Coronary artery (tissue), 2 donors: ENCODE data around the gene TTC7B.
A peak's percentile ranks its signal among the peaks of the same experiment; 100 is the strongest.

Experiments used
- DNase-seq: peaks from one replicate; pipeline ENCODE4 v3.0.0-alpha.2; 2017; ENCODE audit warnings: low spot score
- H3K27ac ChIP-seq, 2 donors: fragments of 200-600 bp; sonication (generic); one replicate each; pipeline ENCODE4 v1.5.1; 2016 to 2019
- H3K4me3 ChIP-seq: fragments of 200-600 bp; sonication (generic); 2 replicates; pipeline ENCODE4 v1.5.1; 2016; ENCODE audit warnings: mild to moderate bottlenecking, moderate library complexity
- CTCF ChIP-seq: fragments of 200-600 bp; sonication (generic); IDR thresholded peaks from one replicate; pipeline ENCODE4 v1.5.1; 2019; ENCODE audit warnings: antibody characterized with exemption

The TTC7B gene

DNA sequence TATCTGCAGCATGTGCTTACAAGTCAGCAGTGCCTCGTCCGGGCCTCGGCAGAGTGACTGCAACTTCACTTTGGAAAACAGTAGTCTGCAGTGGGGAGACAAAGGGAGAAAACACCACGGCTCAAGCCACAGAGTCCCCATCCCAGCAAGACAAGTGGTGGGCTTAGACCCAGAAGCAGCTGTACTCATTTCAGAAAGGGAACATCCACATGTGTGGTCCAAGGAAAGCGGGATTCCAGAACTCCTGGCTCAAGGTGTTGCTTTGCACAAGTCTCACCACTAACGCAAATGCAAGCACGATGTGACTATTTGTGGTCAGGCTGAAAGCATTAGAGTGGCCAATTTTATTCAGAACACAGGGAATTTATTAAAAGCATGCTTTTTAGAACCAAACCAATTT is 198.3 kb downstream of the TTC7B start:
- DNase-seq, result no peak
- TF ChIP-seq CTCF, result no peak
- Histone ChIP-seq H3K27ac (no peak overlapping the region), H3K4me3 (no peak overlapping the region)

- no peak overlapping the region for H3K4me3 ChIP-seq
- DNase-seq, result no peak
- no peak for TF ChIP-seq CTCF
- H3K27ac ChIP-seq, result peak overlapping the region in 1 of 2 donors; percentile 5
These were observed 199.3 kb downstream of the TTC7B start for GRCh38 chr14:90616881-90617280.

GRCh38 chr14:90616313-90616712 is 199.9 kb downstream of the TTC7B start:
- no peak for TF ChIP-seq CTCF
- Histone ChIP-seq H3K4me3 (peak overlapping the region; percentile 4), H3K27ac (peak overlapping the region; percentile 5 to 44)
- no peak for DNase-seq

GRCh38 chr14:90615517-90616060 is 200.6 kb downstream of the TTC7B start:
- TF ChIP-seq CTCF, result no peak
- Histone ChIP-seq H3K27ac (peak overlapping the region; percentile 44 to 52), H3K4me3 (peak overlapping the region; percentile 4)
- no peak for DNase-seq

DNA sequence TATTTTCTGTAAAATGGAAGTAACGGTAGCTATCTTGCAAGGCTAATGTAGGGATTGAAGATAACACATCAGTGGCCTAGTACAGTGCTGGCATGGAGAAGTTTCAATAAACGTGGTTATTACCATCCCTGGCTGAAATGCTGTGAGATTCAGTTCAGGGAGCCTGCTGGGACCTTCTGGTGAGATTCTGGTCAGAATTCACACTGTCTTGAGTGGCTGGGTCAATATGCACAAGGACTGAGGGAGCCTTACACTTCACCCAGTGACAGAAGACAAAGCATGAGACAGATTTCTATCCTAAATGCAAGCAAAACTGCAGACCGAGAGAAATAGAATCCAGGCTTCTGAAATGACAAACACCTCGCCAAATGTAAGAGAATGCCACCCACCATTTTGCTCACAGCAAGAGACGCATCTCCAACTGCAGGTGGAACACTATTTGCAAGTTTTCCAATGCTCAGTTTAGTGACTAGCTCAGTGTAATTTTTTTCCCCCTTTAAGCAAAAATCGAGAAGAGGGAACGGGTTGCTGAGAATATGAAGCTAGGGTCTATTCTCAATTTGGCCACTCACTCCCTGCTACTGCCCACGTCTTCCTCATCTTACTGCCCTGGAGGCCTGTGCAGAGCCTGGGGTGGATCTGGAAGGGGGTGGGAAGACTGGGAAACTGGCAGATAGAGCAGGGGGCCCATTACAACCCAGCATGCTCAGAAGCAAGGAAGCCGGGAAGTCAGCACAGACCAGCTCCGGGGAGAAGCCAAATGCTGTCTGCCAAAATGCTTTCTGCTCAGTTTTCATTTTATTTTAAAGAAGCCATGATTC is 201.3 kb downstream of the TTC7B start:
- DNase-seq, result no peak
- Histone ChIP-seq H3K27ac (peak overlapping the region; percentile 44 to 52), H3K4me3 (peak overlapping the region; percentile 4)
- TF ChIP-seq CTCF, result no peak

DNA sequence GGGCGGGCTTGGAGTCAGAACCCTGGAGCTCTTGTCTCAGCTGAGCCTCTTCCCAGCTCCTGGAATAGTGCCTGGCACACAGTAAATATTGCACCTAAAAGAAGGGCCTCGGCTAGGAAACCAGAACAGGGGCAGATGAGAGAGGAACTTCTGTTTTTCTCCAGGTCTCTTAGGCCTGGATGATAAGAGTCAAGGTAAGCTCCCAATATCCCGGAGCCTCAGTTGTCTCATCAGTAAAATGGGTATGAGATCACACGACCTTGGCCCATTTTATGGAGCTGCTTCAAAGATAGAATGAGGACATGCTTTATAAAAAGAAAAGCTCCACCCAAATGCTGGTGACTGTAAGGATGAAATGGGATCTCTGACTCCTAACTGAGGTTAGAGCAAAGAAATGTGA is 202.2 kb downstream of the TTC7B start:
- no peak overlapping the region for H3K4me3 ChIP-seq
- no peak for TF ChIP-seq CTCF
- H3K27ac ChIP-seq, result no peak overlapping the region
- no peak for DNase-seq

GRCh38 chr14:90613453-90613852 is 202.8 kb downstream of the TTC7B start:
- H3K4me3 ChIP-seq, result no peak overlapping the region
- DNase-seq, result no peak
- no peak overlapping the region for H3K27ac ChIP-seq
- no peak for TF ChIP-seq CTCF
